Liver (tissue), 3 donors: ENCODE results near the gene TACR2.

ENCODE experiments used
- GABPA ChIP-seq, 2 donors: IDR thresholded peaks in 1 of 2; conservative IDR thresholded peaks in 1 of 2; 2 replicates each; pipeline ENCODE4 v1.6.1; 2016; ENCODE audit warnings: antibody characterized with exemption in 2 of 2, mild to moderate bottlenecking in 1 of 2, moderate library complexity in 1 of 2
- HNF4A ChIP-seq, 2 donors: conservative IDR thresholded peaks; 2 replicates each; pipeline ENCODE4 v1.6.1; 2016; ENCODE audit warnings: antibody characterized with exemption in 2 of 2, mild to moderate bottlenecking in 2 of 2
- JUND ChIP-seq, 2 donors: IDR thresholded peaks; 2 replicates each; pipeline ENCODE4 v1.6.1; 2016; ENCODE audit warnings: antibody characterized with exemption in 2 of 2
- RAD21 ChIP-seq, 2 donors: IDR thresholded peaks; 2 replicates each; pipeline ENCODE4 v1.6.1; 2016; ENCODE audit warnings: antibody characterized with exemption in 2 of 2, mild to moderate bottlenecking in 2 of 2
- RXRA ChIP-seq, 2 donors: IDR thresholded peaks; 2 replicates each; pipeline ENCODE4 v1.6.1; 2017 to 2018; ENCODE audit warnings: antibody characterized with exemption in 2 of 2, mild to moderate bottlenecking in 1 of 2
- TAF1 ChIP-seq: conservative IDR thresholded peaks from 2 replicates; pipeline ENCODE4 v1.6.1; 2016; ENCODE audit warnings: antibody characterized with exemption, mild to moderate bottlenecking
- YY1 ChIP-seq: IDR thresholded peaks from 2 replicates; pipeline ENCODE4 v1.6.1; 2016; ENCODE audit warnings: antibody characterized with exemption, mild to moderate bottlenecking
- TF ChIP-seq, protein P1 (sequence below): fragments of 150-350 bp; IDR thresholded peaks from 2 replicates; pipeline ENCODE4 v1.5.1; 2017; ENCODE audit warnings: improper control_type of control experiment, low read depth, low read length; ENCODE audit not compliant: missing input control
- TF ChIP-seq, protein P2 (sequence below): IDR thresholded peaks from 2 replicates; pipeline ENCODE4 v1.6.1; 2016; ENCODE audit warnings: antibody characterized with exemption
- donor health status: healthy.
- donor health status: healthy.

DNA sequence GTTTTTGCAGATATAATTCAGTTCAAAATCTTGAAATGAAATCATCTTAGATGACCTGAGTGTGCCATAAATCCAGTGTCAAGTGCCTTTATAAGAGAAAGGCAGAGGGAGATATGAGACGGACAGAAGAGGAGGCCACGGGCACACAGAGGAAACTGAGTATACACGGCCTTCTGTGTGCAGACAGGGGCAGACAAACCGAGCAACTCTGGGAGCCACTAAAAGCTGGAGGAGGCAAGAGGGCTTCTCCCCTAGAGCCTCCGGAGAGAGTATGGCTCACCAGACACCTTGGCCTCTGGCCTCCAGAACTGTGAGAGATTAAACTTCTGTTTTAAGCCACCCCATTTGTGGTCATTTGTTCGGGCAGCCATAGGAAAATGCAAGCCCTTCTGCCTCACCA is 47.2 kb upstream of the TACR2 start:
- TF ChIP-seq, protein P1, sequence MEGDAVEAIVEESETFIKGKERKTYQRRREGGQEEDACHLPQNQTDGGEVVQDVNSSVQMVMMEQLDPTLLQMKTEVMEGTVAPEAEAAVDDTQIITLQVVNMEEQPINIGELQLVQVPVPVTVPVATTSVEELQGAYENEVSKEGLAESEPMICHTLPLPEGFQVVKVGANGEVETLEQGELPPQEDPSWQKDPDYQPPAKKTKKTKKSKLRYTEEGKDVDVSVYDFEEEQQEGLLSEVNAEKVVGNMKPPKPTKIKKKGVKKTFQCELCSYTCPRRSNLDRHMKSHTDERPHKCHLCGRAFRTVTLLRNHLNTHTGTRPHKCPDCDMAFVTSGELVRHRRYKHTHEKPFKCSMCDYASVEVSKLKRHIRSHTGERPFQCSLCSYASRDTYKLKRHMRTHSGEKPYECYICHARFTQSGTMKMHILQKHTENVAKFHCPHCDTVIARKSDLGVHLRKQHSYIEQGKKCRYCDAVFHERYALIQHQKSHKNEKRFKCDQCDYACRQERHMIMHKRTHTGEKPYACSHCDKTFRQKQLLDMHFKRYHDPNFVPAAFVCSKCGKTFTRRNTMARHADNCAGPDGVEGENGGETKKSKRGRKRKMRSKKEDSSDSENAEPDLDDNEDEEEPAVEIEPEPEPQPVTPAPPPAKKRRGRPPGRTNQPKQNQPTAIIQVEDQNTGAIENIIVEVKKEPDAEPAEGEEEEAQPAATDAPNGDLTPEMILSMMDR, result no peak
- TF ChIP-seq YY1 (no peak), TAF1 (no peak), HNF4A (conservative IDR thresholded peaks at IDR 0.05) (no peak), RXRA (IDR thresholded peaks at IDR 0.05) (no peak), JUND (IDR thresholded peaks at IDR 0.05) (no peak), GABPA (IDR thresholded peaks at IDR 0.05 in 1 of 2, conservative IDR thresholded peaks at IDR 0.05 in 1 of 2) (no peak), RAD21 (IDR thresholded peaks at IDR 0.05) (no peak)
- TF ChIP-seq, protein P2, sequence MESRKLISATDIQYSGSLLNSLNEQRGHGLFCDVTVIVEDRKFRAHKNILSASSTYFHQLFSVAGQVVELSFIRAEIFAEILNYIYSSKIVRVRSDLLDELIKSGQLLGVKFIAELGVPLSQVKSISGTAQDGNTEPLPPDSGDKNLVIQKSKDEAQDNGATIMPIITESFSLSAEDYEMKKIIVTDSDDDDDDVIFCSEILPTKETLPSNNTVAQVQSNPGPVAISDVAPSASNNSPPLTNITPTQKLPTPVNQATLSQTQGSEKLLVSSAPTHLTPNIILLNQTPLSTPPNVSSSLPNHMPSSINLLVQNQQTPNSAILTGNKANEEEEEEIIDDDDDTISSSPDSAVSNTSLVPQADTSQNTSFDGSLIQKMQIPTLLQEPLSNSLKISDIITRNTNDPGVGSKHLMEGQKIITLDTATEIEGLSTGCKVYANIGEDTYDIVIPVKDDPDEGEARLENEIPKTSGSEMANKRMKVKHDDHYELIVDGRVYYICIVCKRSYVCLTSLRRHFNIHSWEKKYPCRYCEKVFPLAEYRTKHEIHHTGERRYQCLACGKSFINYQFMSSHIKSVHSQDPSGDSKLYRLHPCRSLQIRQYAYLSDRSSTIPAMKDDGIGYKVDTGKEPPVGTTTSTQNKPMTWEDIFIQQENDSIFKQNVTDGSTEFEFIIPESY, result no peak
